ENCODE data around the gene IGFBP2. TPM values are rescaled to one million over a fixed set of nuclear protein-coding genes. Genes with fewer than 3 reads are reported as not detected.

Gene IGFBP2
- total and polyA plus RNA-seq, 2 of the 8 experiments (the other 6 are each of a cell fraction or from before 2014, with no cell fraction given) = 326 to 782 TPM

- no peak for TF ChIP-seq SAP30 (IDR thresholded peaks at IDR 0.05; ENCODE audit: insufficient read depth, insufficient replicate concordance, low read length)
- TF ChIP-seq CHD7 (IDR thresholded peaks at IDR 0.05; ENCODE audit: insufficient replicate concordance, low read length) = no peak
- no peak for TF ChIP-seq TEAD4 (IDR thresholded peaks at IDR 0.05; ENCODE audit: low read depth, low read length)
- no peak for TF ChIP-seq SIRT6 (IDR thresholded peaks at IDR 0.05; ENCODE audit: low read length)
- TF ChIP-seq POU5F1 (IDR thresholded peaks at IDR 0.05; ENCODE audit: low read depth, low read length) = no peak
- no peak for TF ChIP-seq RXRA (IDR thresholded peaks at IDR 0.05; ENCODE audit: insufficient read depth, low read depth, low read length)
- TF ChIP-seq HDAC2 (IDR thresholded peaks at IDR 0.05; ENCODE audit: borderline replicate concordance in 1 of 2, low read depth in 2 of 2, low read length in 2 of 2) = no peak
- no peak for TF ChIP-seq MAX (IDR thresholded peaks at IDR 0.05)
- no peak for TF ChIP-seq FOSL1 (IDR thresholded peaks at IDR 0.05; ENCODE audit: insufficient read depth, low read depth, low read length)
Observed at GRCh38 chr2:216643986-216644659, 10.9 kb downstream of the IGFBP2 start (continued).

Measured in H1 (cell line).